ENCODE results near the gene DUS1L.

Gene DUS1L

GRCh38 chr17:82065638-82066303 lies at the start of gene DUS1L:
TSS of gene DUS1L (minus strand) at chr17:82065804. CDS start at chr17:82065059, 745 bp downstream.
- peak; percentile 65 for DNase-seq (ENCODE audit: low read depth, low spot score)

GRCh38 chr17:82114872-82115271 lies 49.3 kb upstream of the DUS1L start:
- no peak for DNase-seq (ENCODE audit: low read depth, low spot score)

- DNase-seq (ENCODE audit: low read depth, low spot score), result no peak
Measured at GRCh38 chr17:82114447-82114846, 48.8 kb upstream of the DUS1L start.

- DNase-seq (ENCODE audit: low read depth, low spot score), result no peak
Measured at GRCh38 chr17:82113941-82114340, 48.3 kb upstream of the DUS1L start.

GRCh38 chr17:82113422-82113821 lies 47.8 kb upstream of the DUS1L start:
- DNase-seq (ENCODE audit: low read depth, low spot score), result no peak

GRCh38 chr17:82112914-82113311 lies 47.3 kb upstream of the DUS1L start:
- no peak for DNase-seq (ENCODE audit: low read depth, low spot score)

DNA sequence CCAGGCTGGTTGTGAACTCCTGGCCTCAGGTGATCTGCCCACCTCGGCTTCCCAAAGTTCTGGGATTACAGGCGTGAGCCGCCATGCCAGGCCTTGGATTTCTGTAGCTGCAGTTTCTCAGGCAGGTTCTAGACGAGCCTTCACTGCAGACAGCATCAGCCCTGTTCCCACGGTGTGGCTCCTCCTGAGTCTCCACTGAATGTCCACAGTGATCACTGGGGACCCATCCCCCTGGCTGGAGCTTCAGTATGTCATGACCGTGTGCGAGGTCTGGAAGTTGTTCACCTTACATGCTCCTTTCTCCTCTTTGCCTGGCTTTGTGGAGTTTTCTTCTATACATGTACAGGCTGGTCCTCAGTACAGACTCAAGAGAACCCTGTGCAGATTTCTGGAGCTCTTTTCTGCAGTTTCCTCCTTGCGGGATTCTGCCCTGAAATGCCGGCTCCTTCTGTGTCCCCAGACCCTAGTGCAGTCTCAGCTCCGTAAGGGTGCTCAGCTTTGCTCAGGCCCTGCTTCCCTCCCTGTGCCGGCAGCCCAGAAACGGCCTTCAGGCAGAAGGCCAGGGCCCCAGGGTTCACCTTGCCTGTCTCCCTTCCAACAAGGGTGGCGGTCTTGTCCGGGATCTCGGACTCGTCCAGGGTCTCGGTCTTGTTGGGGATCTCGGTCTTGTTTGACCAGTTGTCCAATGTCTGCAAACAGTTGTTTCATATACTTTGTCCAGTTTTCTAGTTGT lies 46.7 kb upstream of the DUS1L start:
- no peak for DNase-seq (ENCODE audit: low read depth, low spot score)

DNA sequence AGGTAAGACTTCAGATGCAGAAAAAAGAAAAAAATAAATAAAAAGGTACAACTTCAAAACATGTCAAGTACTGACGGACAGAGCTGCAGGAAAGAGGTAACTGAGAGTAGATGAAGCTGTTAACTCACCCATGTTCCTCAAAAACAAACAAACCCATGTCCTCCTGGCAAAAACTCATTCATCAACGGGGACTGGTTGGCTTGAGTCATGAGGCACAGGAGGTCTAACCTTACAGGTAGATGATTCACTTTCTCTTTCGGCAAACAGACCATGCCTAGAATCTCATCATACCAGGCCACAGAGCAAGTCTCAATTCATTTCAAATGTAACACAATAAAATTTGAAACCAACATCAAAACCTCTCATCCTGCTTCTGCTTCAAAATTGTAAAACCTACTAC lies 44.7 kb upstream of the DUS1L start:
- DNase-seq (ENCODE audit: low read depth, low spot score), result no peak

- DNase-seq (ENCODE audit: low read depth, low spot score), result no peak
Measured at GRCh38 chr17:82108961-82109475, 43.4 kb upstream of the DUS1L start.

- DNase-seq (ENCODE audit: low read depth, low spot score), result no peak
Measured at GRCh38 chr17:82108496-82108945, 42.9 kb upstream of the DUS1L start.

- no peak for DNase-seq (ENCODE audit: low read depth, low spot score)
Measured at GRCh38 chr17:82108038-82108437, 42.4 kb upstream of the DUS1L start.

DNA sequence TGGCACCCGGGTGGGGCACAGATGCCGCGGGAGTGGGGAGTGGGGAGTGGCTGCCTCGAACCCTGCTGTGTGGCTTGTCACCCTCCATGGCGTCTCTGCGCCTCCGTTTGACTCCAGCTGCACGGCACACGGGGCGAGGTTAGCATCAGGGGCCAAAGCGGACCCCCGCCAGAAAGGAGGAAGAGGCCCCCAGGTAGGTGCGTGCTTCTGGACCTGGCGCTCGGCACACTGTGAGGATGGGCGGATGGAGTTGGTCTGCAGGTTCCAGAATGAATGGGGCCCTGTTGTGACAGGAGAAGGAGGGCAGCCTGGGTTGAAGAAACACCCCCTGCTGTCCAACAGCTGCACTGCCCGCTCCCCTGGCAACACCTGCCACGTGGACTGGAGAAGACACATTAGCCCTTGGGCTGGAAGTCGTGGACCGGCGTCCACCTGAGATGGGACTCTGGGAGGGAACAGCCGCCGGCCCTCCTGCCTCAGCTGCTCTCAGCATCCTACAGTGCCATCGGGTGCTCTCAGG lies 41.8 kb upstream of the DUS1L start:
- DNase-seq (ENCODE audit: low read depth, low spot score), result peak; percentile 49

DNA sequence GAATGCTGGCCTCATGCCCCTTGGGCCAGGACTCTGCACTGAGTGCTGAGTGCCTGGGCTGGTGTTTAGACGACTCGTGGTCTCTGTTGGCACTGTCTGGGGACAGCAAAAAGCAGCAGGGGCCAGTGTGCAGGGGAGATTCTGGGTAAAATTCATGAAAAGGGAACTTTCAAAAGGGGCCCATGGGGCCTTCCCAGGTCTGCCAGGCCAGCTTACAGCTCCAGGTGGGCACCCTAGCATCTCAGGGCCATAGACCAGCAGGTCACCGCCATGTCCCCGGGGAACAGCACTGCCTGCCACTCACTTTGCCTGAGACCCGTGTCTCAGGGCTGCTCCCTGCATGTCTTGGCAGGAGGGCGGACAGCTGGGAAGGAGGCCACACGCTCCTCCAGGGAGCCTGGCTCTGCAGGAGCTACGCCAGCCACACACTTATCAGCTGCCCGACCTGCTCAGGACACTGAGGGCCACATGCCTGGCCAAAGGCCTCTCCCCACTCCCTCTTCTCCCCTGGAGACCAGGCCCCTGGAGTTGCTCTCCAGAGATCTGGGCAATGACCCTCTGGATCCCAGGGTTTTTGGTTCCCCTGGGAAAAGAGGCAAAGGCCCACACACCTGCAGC lies 41.2 kb upstream of the DUS1L start:
- no peak for DNase-seq (ENCODE audit: low read depth, low spot score)

GRCh38 chr17:82105882-82106687 lies 40.5 kb upstream of the DUS1L start:
- DNase-seq (ENCODE audit: low read depth, low spot score), result peak; percentile 97

DNA sequence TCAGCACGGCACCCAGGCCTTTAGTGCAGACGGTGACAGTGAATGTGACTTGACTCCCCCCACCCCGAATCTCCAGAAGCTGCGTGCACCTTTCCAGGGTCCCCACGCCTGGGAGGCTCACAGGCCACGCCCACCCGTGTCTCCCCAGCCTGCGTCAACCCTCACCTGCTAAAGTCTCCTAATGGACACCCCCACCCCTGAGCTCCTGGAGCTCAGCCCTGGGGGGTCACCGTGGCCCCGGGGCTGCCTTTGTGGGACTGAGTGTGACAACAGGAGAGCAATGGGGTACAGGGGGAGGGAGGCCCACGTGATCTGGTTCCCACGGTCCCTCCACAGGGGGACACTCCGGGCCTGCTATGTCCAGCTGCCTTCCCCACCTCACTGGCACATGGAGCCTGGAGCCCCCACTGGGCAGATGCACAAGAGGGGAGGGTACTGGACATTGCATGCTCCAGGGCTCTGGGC lies 39.8 kb upstream of the DUS1L start:
- DNase-seq (ENCODE audit: low read depth, low spot score), result no peak

- DNase-seq (ENCODE audit: low read depth, low spot score), result peak; percentile 57
Measured at GRCh38 chr17:82104797-82105416, 39.3 kb upstream of the DUS1L start.

DNA sequence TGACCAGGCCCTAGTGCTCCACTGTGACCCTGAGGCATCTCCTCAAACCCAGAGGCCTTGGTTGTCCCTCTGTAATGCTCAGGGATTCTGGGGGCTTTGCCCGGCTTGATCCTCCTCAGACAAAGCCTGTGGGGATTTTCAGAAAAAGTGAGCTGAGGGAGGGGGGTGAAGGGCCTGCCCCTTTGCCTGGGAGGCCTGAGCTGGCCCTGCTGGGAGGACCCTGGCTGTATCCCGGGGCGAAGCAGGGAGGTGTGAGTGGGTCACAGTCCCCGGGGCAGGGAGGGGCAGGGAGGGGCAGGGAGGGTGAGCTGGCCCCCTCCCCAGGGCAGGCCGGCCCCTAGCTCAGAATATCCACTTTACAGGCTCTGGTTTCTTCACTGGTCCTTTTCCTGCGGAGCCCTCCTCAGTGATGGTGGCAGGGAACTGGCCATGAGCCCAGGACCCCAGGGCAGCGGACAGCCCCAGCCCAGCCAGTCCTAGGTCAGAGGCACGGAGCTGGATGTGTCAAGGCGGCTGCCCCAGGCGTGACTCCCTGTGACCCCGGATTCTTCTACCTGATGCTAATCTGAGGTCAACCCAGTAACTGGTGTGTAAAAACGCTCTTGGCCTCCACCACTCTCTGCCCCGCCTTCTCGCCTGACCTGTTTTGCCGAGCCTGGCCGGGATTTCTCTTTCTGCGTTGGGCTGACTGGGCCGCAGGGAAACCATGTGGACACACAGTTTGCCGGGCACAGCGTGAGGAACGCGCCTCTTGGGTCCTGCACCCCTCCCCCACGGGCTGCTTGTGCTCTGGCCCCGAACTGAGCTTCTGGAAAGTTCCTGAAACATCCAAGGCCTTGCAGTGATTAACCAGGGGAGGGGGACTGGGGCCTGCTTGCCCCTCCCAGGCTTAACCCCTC lies 38.2 kb upstream of the DUS1L start:
- peak; percentile 98 for DNase-seq (ENCODE audit: low read depth, low spot score)

GRCh38 chr17:82101767-82102679 lies 36.4 kb upstream of the DUS1L start:
- DNase-seq (ENCODE audit: low read depth, low spot score), result no peak

DNA sequence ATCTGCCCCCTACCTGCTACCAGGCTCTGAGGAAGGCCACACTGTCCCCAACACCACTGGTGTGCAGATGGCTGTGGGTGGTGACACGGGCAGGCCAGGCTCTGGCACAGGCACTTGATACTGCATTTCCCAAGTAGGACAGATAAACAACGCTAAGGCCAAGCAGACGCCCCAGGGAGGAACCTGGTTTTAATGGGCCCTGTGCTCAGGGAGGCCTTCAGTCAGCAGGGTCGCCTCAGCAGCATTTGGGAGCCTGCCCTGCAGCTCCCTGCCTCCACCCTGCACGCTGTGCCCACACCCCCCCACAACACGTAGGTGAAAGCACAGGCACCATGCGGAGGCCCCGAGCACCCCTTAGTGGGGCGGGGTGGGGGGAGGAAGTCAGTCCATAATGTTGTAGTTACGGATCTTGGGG lies 35.7 kb upstream of the DUS1L start:
- DNase-seq (ENCODE audit: low read depth, low spot score), result peak; percentile 49

Measured in ELF-1 (cell line).